Vagina (tissue), 2 donors: Measurements from ENCODE around the gene SYNPO.

Experiments
- CTCF ChIP-seq, 3 experiments: fragments of 450-650 bp in 2 of 3; fragments of 200-600 bp in 1 of 3; sonication (generic) in 1 of 3; IDR thresholded peaks; one replicate each; pipeline ENCODE4 v1.5.1; 2017 to 2019; ENCODE audit warnings: antibody characterized with exemption in 3 of 3, mild to moderate bottlenecking in 2 of 3, moderate library complexity in 2 of 3
- POLR2A ChIP-seq, 2 donors: fragments of 450-650 bp; IDR thresholded peaks; one replicate each; pipeline ENCODE4 v1.6.1; 2017; ENCODE audit warnings: antibody characterized with exemption in 2 of 2, mild to moderate bottlenecking in 2 of 2, moderate library complexity in 2 of 2

- no peak for TF ChIP-seq CTCF (IDR thresholded peaks at IDR 0.05)
- TF ChIP-seq POLR2A (IDR thresholded peaks at IDR 0.05), result no peak
Measured at GRCh38 chr5:150619359-150620230, 20.9 kb upstream of the SYNPO start.
